ENCODE results near the gene CEP350. TPM values are rescaled to one million over a fixed set of nuclear protein-coding genes. Genes with fewer than 3 reads are reported as not detected.

CEP350 gene
- total and polyA plus RNA-seq, 2 of the 13 experiments (the other 11 are each of a cell fraction or from before 2014, with no cell fraction given), result 7.6 to 35.9 TPM

- no peak overlapping the region for H2AFZ ChIP-seq (ENCODE audit: low read length)
- 0 out of 6 replicates have a peak overlapping the region, but pooled peaks of 1 of the 3 experiments have one; percentile 52 for H3K4me3 ChIP-seq (replicated peaks in 1 of 3; ENCODE audit: insufficient read depth in 1 of 3, low read depth in 2 of 3, low read length in 3 of 3)
- POLR2A ChIA-PET, result interaction anchor here (1.2 to 2.4 kb wide), 4 partner anchors 10 to 274 kb away, joined by 3 to 7 read pairs (median 4); partner anchors contain the start of gene TOR1AIP1
- H3K36me3 ChIP-seq (replicated peaks in 1 of 2; ENCODE audit: control insufficient read depth in 1 of 2, insufficient read depth in 2 of 2, low read length in 2 of 2), result no peaks in the 10 kb centered on the region
- H3K27me3 ChIP-seq (ENCODE audit: control insufficient read depth in 1 of 2, insufficient read depth in 2 of 2, low read length in 2 of 2), result peaks cover 0 to 50% of the 10 kb centered on the region in 2 experiments; a peak in 4 of 5 replicates
- BruUV-seq (replicated peaks), result no TSS peak
- ATAC-seq (no peak), DNase-seq (ENCODE audit: low spot score) (no peak), FAIRE-seq (no peak)
- H3K9me3 ChIP-seq (ENCODE audit: low read length), result no peaks in the 10 kb centered on the region
- H3K9ac ChIP-seq (ENCODE audit: insufficient read depth, low read depth, low read length), result peak overlapping the region; percentile 59; the same call in 1 of the 2 replicates
- intact Hi-C loops (cut with micrococcal nuclease; ENCODE audit: unreplicated experiment), result loop anchor here (10.0 kb wide), 1 partner anchor 202 kb away; the partner anchor contains the start of gene CEP350
- 47% methylated on average over 2 of the region's 2 CpGs for WGBS (ENCODE audit: low lambda C conversion rate)
- CTCF ChIA-PET (ENCODE audit: low intra/inter-chr PET ratio, low total read pairs), result no interaction called here
- no peaks in the 10 kb centered on the region; the same call in 1 of the 2 replicates for H4K20me1 ChIP-seq (ENCODE audit: insufficient read depth, low read length)
- peak overlapping the region; percentile 96 for H3K4me2 ChIP-seq (ENCODE audit: low read depth, low read length)
- in situ Hi-C loops (cut with HindIII; ENCODE audit: extremely low pct_ligation_motif_present, low pct_unique_long_range_greater_than_20kb), result no loop called here
- H3K79me2 ChIP-seq (ENCODE audit: insufficient read depth, low read length), result no peaks in the 10 kb centered on the region
- no peak overlapping the region for H3K27ac ChIP-seq (ENCODE audit: extremely low read length, insufficient read depth, low read length)
- TF ChIP-seq HNRNPLL (IDR thresholded peaks at IDR 0.05; ENCODE audit: low read depth, low read length, poor library complexity, severe bottlenecking) (no peak), MEIS1 (CRISPR knock-in tag; IDR thresholded peaks at IDR 0.05; ENCODE audit: borderline replicate concordance) (no peak), TFDP1 (CRISPR knock-in tag; IDR thresholded peaks at IDR 0.05; ENCODE audit: borderline replicate concordance) (no peak), ZNF263 (CRISPR knock-in tag; IDR thresholded peaks at IDR 0.05) (peak; percentile 82), CEBPB (IDR thresholded peaks at IDR 0.05; ENCODE audit: borderline replicate concordance, low read depth, low read length) (peak; percentile 33; the same call in 1 of the 2 replicates), ESRRA (CRISPR knock-in tag; IDR thresholded peaks at IDR 0.05; ENCODE audit: low read depth) (0 out of 2 replicates have a peak, but pooled peaks have one; percentile 25)
- TF ChIP-seq, protein P1, sequence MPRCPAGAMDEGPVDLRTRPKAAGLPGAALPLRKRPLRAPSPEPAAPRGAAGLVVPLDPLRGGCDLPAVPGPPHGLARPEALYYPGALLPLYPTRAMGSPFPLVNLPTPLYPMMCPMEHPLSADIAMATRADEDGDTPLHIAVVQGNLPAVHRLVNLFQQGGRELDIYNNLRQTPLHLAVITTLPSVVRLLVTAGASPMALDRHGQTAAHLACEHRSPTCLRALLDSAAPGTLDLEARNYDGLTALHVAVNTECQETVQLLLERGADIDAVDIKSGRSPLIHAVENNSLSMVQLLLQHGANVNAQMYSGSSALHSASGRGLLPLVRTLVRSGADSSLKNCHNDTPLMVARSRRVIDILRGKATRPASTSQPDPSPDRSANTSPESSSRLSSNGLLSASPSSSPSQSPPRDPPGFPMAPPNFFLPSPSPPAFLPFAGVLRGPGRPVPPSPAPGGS (CRISPR knock-in tag; IDR thresholded peaks at IDR 0.05), result no peak
- peaks cover 58% of the 10 kb centered on the region for H3K4me1 ChIP-seq (ENCODE audit: insufficient read depth, low read length)
These were observed 202.1 kb downstream of the CEP350 start for GRCh38 chr1:180156631-180157091.
